Gastrocnemius medialis (tissue), 4 donors: Measurements from ENCODE around the gene HS2ST1. TPM values are rescaled to one million over a fixed set of nuclear protein-coding genes. Genes with fewer than 3 reads are reported as not detected.

Source experiments
- ATAC-seq, 2 donors: fragments of 150-250 bp; one replicate each; pipeline ENCODE4 v1.9.1; 2016
- DNase-seq, 2 donors: peaks; one replicate each; pipeline ENCODE4 v3.0.0-alpha.2; 2019
- H3K27ac ChIP-seq, 4 donors: fragments of 200-600 bp; sonication (generic); 1 replicate in 1 of 4; 2 replicates in 3 of 4; pipeline ENCODE4 v1.5.1; 2016 to 2018; ENCODE audit warnings: mild to moderate bottlenecking in 2 of 4, moderate library complexity in 1 of 4
- H3K27me3 ChIP-seq, 3 donors: fragments of 200-600 bp; sonication (generic) in 2 of 3; 1 replicate in 1 of 3; 2 replicates in 2 of 3; pipeline versions ENCODE4 v1.5.1 to v1.6.0; 2016 to 2019; ENCODE audit warnings: mild to moderate bottlenecking in 1 of 3, moderate library complexity in 1 of 3
- H3K36me3 ChIP-seq, 2 donors: fragments of 200-600 bp; sonication (generic) in 1 of 2; one replicate each; pipeline ENCODE4 v1.5.1; 2017 to 2018
- H3K4me1 ChIP-seq, 2 donors: fragments of 200-600 bp; sonication (generic) in 1 of 2; one replicate each; pipeline ENCODE4 v1.5.1; 2016 to 2017; ENCODE audit warnings: mild to moderate bottlenecking in 2 of 2
- H3K4me3 ChIP-seq, 4 donors: fragments of 200-600 bp; sonication (generic) in 3 of 4; 1 replicate in 1 of 4; 2 replicates in 3 of 4; pipeline ENCODE4 v1.5.1; 2016 to 2019; ENCODE audit warnings: mild to moderate bottlenecking in 2 of 4
- H3K9me3 ChIP-seq, 3 donors: fragments of 200-600 bp; sonication (generic) in 2 of 3; 1 replicate in 1 of 3; 2 replicates in 2 of 3; pipeline ENCODE4 v1.5.1; 2016 to 2019
- POLR2A ChIP-seq, 2 donors: fragments of 450-650 bp; IDR thresholded peaks; one replicate each; pipeline ENCODE4 v1.6.1; 2017; ENCODE audit warnings: antibody characterized with exemption in 2 of 2, mild to moderate bottlenecking in 2 of 2, moderate library complexity in 2 of 2
- in situ Hi-C, 4 donors: fragments of 200-750 bp; cut with MboI; loops; one replicate each; pipeline versions ENCODE4 v1.15.0 to v1.8.0; 2017; ENCODE audit warnings: low sequenced_read_pairs in 4 of 4
- intact Hi-C: fragments of 100-400 bp; cut with DNase I; formaldehyde crosslinking; loops from one replicate; pipeline ENCODE4 v1.15.1; 2023; ENCODE audit warnings: low total_unique reads
- total RNA-seq, 4 donors: library from RNA; depleted of rRNA; stranded (reverse); fragments of >200 nt; gene quantifications; one replicate each; pipeline versions ENCODE4 v1.1.0 to v1.2.3, GENCODE V29; 2016
- TF ChIP-seq, protein P1 (sequence below), 5 experiments: fragments of 450-650 bp in 3 of 5; fragments of 200-600 bp in 2 of 5; sonication (generic) in 2 of 5; IDR thresholded peaks in 4 of 5; conservative IDR thresholded peaks in 1 of 5; 1 replicate in 4 of 5; 2 replicates in 1 of 5; pipeline ENCODE4 v1.5.1; 2016 to 2019; ENCODE audit warnings: antibody characterized with exemption in 5 of 5, mild to moderate bottlenecking in 3 of 5, moderate library complexity in 3 of 5

Gene HS2ST1
- total RNA-seq, 4 donors from 2014 or later: 4.1 to 8.2 (median 6.8) TPM

DNA sequence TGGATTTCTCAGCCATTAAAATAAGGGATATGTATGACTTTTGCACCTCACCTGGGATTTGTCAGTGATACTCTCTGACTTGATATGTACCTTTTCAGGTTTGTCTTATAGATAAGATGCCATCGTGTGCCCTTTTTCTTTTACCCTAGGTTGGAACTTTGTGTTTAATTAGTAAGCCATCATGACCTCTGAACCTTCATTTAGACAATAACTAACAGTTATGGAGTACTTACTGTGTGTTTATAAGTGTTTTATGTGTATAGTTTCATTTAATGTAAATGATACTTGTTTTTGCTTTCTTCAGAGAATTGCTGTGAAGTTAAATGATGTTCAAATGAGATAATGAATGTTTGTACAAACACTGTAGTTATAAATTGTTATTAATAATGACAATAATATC, 14.4 kb downstream of the HS2ST1 start:
- ATAC-seq (no peak), DNase-seq (no peak)
- TF ChIP-seq, protein P1, sequence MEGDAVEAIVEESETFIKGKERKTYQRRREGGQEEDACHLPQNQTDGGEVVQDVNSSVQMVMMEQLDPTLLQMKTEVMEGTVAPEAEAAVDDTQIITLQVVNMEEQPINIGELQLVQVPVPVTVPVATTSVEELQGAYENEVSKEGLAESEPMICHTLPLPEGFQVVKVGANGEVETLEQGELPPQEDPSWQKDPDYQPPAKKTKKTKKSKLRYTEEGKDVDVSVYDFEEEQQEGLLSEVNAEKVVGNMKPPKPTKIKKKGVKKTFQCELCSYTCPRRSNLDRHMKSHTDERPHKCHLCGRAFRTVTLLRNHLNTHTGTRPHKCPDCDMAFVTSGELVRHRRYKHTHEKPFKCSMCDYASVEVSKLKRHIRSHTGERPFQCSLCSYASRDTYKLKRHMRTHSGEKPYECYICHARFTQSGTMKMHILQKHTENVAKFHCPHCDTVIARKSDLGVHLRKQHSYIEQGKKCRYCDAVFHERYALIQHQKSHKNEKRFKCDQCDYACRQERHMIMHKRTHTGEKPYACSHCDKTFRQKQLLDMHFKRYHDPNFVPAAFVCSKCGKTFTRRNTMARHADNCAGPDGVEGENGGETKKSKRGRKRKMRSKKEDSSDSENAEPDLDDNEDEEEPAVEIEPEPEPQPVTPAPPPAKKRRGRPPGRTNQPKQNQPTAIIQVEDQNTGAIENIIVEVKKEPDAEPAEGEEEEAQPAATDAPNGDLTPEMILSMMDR (IDR thresholded peaks at IDR 0.05 in 4 of 5, conservative IDR thresholded peaks at IDR 0.05 in 1 of 5): no peak
- TF ChIP-seq POLR2A (IDR thresholded peaks at IDR 0.05): no peak
- Histone ChIP-seq H3K27ac (no peak overlapping the region), H3K9me3 (no peaks in the 10 kb centered on the region), H3K27me3 (no peaks in the 10 kb centered on the region), H3K4me1 (no peaks in the 10 kb centered on the region), H3K4me3 (no peak overlapping the region), H3K36me3 (no peaks in the 10 kb centered on the region)
- in situ Hi-C loops (no loop called here), intact Hi-C loops (no loop called here)

DNA sequence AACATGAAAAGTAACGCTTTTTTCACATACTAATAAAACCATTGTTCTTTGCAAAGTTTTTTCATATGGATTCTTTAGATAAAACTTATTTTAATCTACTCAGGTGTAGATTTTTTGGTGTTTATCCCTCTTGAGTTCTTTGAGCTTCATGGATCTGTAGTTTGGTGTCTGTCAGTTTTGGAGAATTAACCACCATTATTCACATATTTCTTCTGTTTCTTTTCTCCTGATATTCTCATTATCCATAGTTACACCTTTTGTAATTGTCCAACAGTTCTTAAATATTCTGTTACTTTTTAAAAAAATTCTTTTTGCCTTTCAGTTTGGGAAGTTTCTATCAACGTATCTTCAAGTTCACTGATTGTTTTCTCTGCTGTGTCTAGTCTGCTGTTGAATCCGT, 18.6 kb downstream of the HS2ST1 start:
- TF ChIP-seq, protein P1 (IDR thresholded peaks at IDR 0.05 in 4 of 5, conservative IDR thresholded peaks at IDR 0.05 in 1 of 5): no peak
- TF ChIP-seq POLR2A (IDR thresholded peaks at IDR 0.05): no peak
- no peaks in the 10 kb centered on the region for H3K9me3 ChIP-seq
- DNase-seq: no peak
- H3K27ac ChIP-seq: no peak overlapping the region
- in situ Hi-C loops: no loop called here
- no peak for ATAC-seq
- H3K4me1 ChIP-seq: no peaks in the 10 kb centered on the region
- no peaks in the 10 kb centered on the region for H3K27me3 ChIP-seq
- H3K4me3 ChIP-seq: no peak overlapping the region
- intact Hi-C loops: no loop called here
- no peaks in the 10 kb centered on the region for H3K36me3 ChIP-seq

DNA sequence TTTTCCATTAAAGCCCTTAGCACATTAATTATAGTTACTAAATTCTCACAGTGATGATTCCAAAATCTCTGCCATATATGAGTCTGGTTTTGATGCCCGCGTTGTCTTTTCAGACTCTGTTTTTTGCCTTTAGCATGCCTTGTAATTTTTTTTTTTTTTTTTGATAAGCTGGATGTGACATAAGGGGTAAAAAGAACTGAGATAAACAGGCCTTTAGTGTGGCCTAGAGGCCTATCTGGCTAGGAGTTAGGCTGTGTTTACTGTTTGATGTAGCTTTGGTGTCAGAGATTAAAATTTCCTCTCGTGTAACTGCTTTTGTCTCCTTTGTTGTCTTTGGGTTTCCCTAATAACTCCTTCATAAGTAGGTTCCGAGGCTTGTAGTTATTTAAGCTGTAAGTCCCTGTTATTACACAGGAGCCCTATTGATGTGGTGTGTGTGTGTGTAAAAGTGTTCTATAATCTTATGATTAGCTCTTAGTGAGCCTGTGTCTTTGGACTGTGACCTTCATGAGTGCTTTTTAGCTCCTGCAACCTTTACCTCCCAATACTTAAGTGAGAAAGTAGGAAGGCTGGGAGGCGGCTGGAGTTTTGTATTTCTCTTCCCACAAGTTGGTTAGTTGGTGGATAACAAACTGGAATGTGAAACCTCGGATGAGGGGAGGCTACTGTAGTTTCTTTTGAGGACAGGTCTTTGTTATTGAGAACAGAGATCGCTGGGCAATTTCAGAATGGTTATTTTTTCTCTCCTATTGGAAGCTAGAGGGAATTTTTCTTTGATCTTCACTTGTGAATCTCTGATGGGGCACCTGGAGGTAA, 19.3 kb downstream of the HS2ST1 start:
- TF ChIP-seq, protein P1 (IDR thresholded peaks at IDR 0.05 in 4 of 5, conservative IDR thresholded peaks at IDR 0.05 in 1 of 5): no peak
- TF ChIP-seq POLR2A (IDR thresholded peaks at IDR 0.05): no peak
- no peak overlapping the region for H3K27ac ChIP-seq
- no peaks in the 10 kb centered on the region for H3K9me3 ChIP-seq
- ATAC-seq: no peak
- DNase-seq: no peak
- H3K4me1 ChIP-seq: no peaks in the 10 kb centered on the region
- in situ Hi-C loops (no loop called here), intact Hi-C loops (no loop called here)
- no peak overlapping the region for H3K4me3 ChIP-seq
- no peaks in the 10 kb centered on the region for H3K27me3 ChIP-seq
- no peaks in the 10 kb centered on the region for H3K36me3 ChIP-seq

DNA sequence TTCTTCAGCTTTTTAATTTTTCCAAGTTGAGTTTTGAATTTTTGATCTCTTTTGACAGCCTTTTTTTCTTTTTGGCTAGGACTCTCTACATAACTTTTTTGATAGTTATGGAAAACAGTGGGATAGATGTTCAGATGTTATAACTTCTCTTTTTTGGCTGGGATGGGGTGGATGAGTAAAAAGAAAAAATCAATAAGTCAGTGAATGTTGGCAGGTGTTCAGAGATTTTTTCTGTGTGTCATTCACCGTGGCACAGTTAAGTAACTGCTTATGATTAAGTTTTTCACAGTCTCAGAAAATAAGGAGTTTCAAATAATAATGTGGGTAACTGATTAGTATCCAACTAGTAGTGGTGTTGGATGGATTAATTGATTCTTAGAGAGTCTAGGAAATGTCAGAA, 24.0 kb downstream of the HS2ST1 start:
- intact Hi-C loops: loop anchor here (2.0 kb wide), 1 partner anchor 64 kb away; no protein-coding TSS in a partner anchor
- H3K9me3 ChIP-seq: no peaks in the 10 kb centered on the region
- no peak overlapping the region for H3K27ac ChIP-seq
- no peaks in the 10 kb centered on the region for H3K4me1 ChIP-seq
- no peaks in the 10 kb centered on the region for H3K27me3 ChIP-seq
- DNase-seq: no peak
- ATAC-seq: no peak
- in situ Hi-C loops: no loop called here
- no peaks in the 10 kb centered on the region for H3K36me3 ChIP-seq
- TF ChIP-seq, protein P1 (IDR thresholded peaks at IDR 0.05 in 4 of 5, conservative IDR thresholded peaks at IDR 0.05 in 1 of 5): no peak
- TF ChIP-seq POLR2A (IDR thresholded peaks at IDR 0.05): no peak
- H3K4me3 ChIP-seq: no peak overlapping the region
